K562 (cell line): ENCODE results near the gene MOB3B.

Source experiments
- CHD2 ChIP-seq: IDR thresholded peaks from 2 replicates; pipeline ENCODE4 v1.6.1; 2011; ENCODE audit warnings: low read depth, low read length
- NFYB ChIP-seq: IDR thresholded peaks from 2 replicates; pipeline ENCODE4 v1.6.1; 2011; ENCODE audit warnings: mild to moderate bottlenecking, moderate library complexity; ENCODE audit not compliant: insufficient read length; ENCODE audit errors: extremely low read depth
- PATZ1 ChIP-seq: fragments of 250-450 bp; sonication (Bioruptor Pico); IDR thresholded peaks from 2 replicates; pipeline ENCODE4 v1.5.0; 2020; ENCODE audit warnings: mild to moderate bottlenecking, borderline replicate concordance
- PYGO2 ChIP-seq: fragments of 450-650 bp; IDR thresholded peaks from 2 replicates; pipeline ENCODE4 v1.6.1; 2016; ENCODE audit warnings: mild to moderate bottlenecking, missing genetic modification characterization, moderate library complexity, missing compliant biosample characterization
- RCOR1 ChIP-seq, 2 experiments: IDR thresholded peaks; 2 replicates each; pipeline ENCODE4 v1.6.1; 2012; ENCODE audit warnings: low read depth in 2 of 2, low read length in 2 of 2, borderline replicate concordance in 1 of 2, improper control_type of control experiment in 1 of 2
- ZNF217 ChIP-seq: sonication (generic); formaldehyde crosslinking; IDR thresholded peaks from 2 replicates; pipeline ENCODE4 v1.8.0; 2022; ENCODE audit warnings: mild to moderate bottlenecking, missing genetic modification reagents

GRCh38 chr9:27487927-27488326 is 41.7 kb downstream of the MOB3B start:
- TF ChIP-seq PYGO2 (tag) = no peak
- no peak for TF ChIP-seq RCOR1 (IDR thresholded peaks at IDR 0.05; ENCODE audit: borderline replicate concordance in 1 of 2, low read depth in 2 of 2, low read length in 2 of 2)
- TF ChIP-seq CHD2 = no peak
- TF ChIP-seq NFYB = no peak
- TF ChIP-seq PATZ1 (CRISPR knock-in tag) = no peak
- no peak for TF ChIP-seq ZNF217 (CRISPR knock-in tag)
